ENCODE results near the gene EHMT1. TPM values are rescaled to one million over a fixed set of nuclear protein-coding genes. Genes with fewer than 3 reads are reported as not detected.

The EHMT1 gene
- total and polyA plus RNA-seq, 2 experiments from 2014 or later: 162 to 177 TPM

- TF ChIP-seq CREB1 (CRISPR knock-in tag; IDR thresholded peaks at IDR 0.05; ENCODE audit: low read depth): no peak
- Histone ChIP-seq H3K9me2 (ENCODE audit: insufficient read depth) (no peaks in the 10 kb centered on the region), H3F3A (replicated peaks; ENCODE audit: low read depth) (no peaks in the 10 kb centered on the region), H2AFZ (no peak overlapping the region), H3K27me3 (ENCODE audit: insufficient read depth) (no peaks in the 10 kb centered on the region), H4K20me1 (replicated peaks; ENCODE audit: insufficient read depth) (no peaks in the 10 kb centered on the region; the same call in none of the 2 replicates), H3K27ac (ENCODE audit: low read depth) (no peak overlapping the region), H3K4me1 (ENCODE audit: insufficient read depth) (no peaks in the 10 kb centered on the region), H3K4me2 (no peak overlapping the region), H3K79me2 (replicated peaks; ENCODE audit: insufficient read depth) (peaks cover 4% of the 10 kb centered on the region; the same call in 1 of the 2 replicates), H3K4me3 (no peak overlapping the region), H3K36me3 (ENCODE audit: insufficient read depth) (peaks cover 47% of the 10 kb centered on the region)
- Mint-ChIP-seq H3K4me1 (peaks cover 6% of the 10 kb centered on the region; the same call in 2 of the 3 replicates), H3K9me3 (peaks cover 2% of the 10 kb centered on the region; the same call in 1 of the 3 replicates), H3K27ac (no peak overlapping the region), H3K4me3 (no peak overlapping the region), H3K36me3 (ENCODE audit: low read depth) (peaks cover 72% of the 10 kb centered on the region), H3K27me3 (ENCODE audit: insufficient read depth, low read depth, poor library complexity) (peaks cover 7% of the 10 kb centered on the region)
- DNase-seq (ENCODE audit: low spot score): no peak
- no peak for ATAC-seq
These were observed 173.1 kb downstream of the EHMT1 start for GRCh38 chr9:137791947-137792346.

- ATAC-seq (no peak), DNase-seq (ENCODE audit: low spot score) (no peak)
- peaks cover 47% of the 10 kb centered on the region for H3K36me3 ChIP-seq (ENCODE audit: insufficient read depth)
- Mint-ChIP-seq H3K36me3 (ENCODE audit: low read depth) (peaks cover 81% of the 10 kb centered on the region), H3K4me3 (no peak overlapping the region), H3K4me1 (peaks cover under 1% of the 10 kb centered on the region; the same call in 1 of the 3 replicates), H3K27ac (peak overlapping the region; percentile 16; the same call in 1 of the 2 replicates), H3K27me3 (ENCODE audit: insufficient read depth, low read depth, poor library complexity) (peaks cover 7% of the 10 kb centered on the region), H3K9me3 (peaks cover under 1% of the 10 kb centered on the region; the same call in 1 of the 3 replicates)
- no peak for TF ChIP-seq CREB1 (CRISPR knock-in tag; IDR thresholded peaks at IDR 0.05; ENCODE audit: low read depth)
- TF ChIP-seq NANOG (IDR thresholded peaks at IDR 0.05; ENCODE audit: borderline replicate concordance): no peak
- no peak for TF ChIP-seq JUNB (IDR thresholded peaks at IDR 0.05; ENCODE audit: unreplicated experiment)
- no peak overlapping the region for H3K4me3 ChIP-seq
- no peaks in the 10 kb centered on the region for H3K9me2 ChIP-seq (ENCODE audit: insufficient read depth)
- no peak overlapping the region for H3K4me2 ChIP-seq
- no peak overlapping the region for H3K27ac ChIP-seq (ENCODE audit: low read depth)
- no peaks in the 10 kb centered on the region for H3K27me3 ChIP-seq (ENCODE audit: insufficient read depth)
- no peaks in the 10 kb centered on the region for H3K4me1 ChIP-seq (ENCODE audit: insufficient read depth)
- H3F3A ChIP-seq (replicated peaks; ENCODE audit: low read depth): no peaks in the 10 kb centered on the region
- H4K20me1 ChIP-seq (replicated peaks; ENCODE audit: insufficient read depth): no peaks in the 10 kb centered on the region; the same call in none of the 2 replicates
- peaks cover 4% of the 10 kb centered on the region; the same call in 1 of the 2 replicates for H3K79me2 ChIP-seq (replicated peaks; ENCODE audit: insufficient read depth)
- H2AFZ ChIP-seq: no peak overlapping the region
These were observed 174.5 kb downstream of the EHMT1 start for GRCh38 chr9:137793196-137793841.

- ATAC-seq (no peak), DNase-seq (ENCODE audit: low spot score) (no peak)
- H3F3A ChIP-seq (replicated peaks; ENCODE audit: low read depth): no peaks in the 10 kb centered on the region
- no peaks in the 10 kb centered on the region; the same call in none of the 2 replicates for H4K20me1 ChIP-seq (replicated peaks; ENCODE audit: insufficient read depth)
- no peaks in the 10 kb centered on the region for H3K79me2 ChIP-seq (replicated peaks; ENCODE audit: insufficient read depth)
- H3K4me2 ChIP-seq: no peak overlapping the region
- H3K27me3 ChIP-seq (ENCODE audit: insufficient read depth): no peaks in the 10 kb centered on the region
- Mint-ChIP-seq H3K27ac (no peak overlapping the region), H3K4me1 (no peaks in the 10 kb centered on the region), H3K9me3 (no peaks in the 10 kb centered on the region), H3K4me3 (no peak overlapping the region), H3K27me3 (ENCODE audit: insufficient read depth, low read depth, poor library complexity) (peaks cover 9% of the 10 kb centered on the region), H3K36me3 (ENCODE audit: low read depth) (peaks cover 93% of the 10 kb centered on the region)
- H3K4me3 ChIP-seq: no peak overlapping the region
- no peak overlapping the region for H2AFZ ChIP-seq
- H3K4me1 ChIP-seq (ENCODE audit: insufficient read depth): no peaks in the 10 kb centered on the region
- H3K36me3 ChIP-seq (ENCODE audit: insufficient read depth): peaks cover 47% of the 10 kb centered on the region
- no peaks in the 10 kb centered on the region for H3K9me2 ChIP-seq (ENCODE audit: insufficient read depth)
- no peak overlapping the region for H3K27ac ChIP-seq (ENCODE audit: low read depth)
- TF ChIP-seq REST (IDR thresholded peaks at IDR 0.05; ENCODE audit: unreplicated experiment) (no peak), ZNF331 (CRISPR knock-in tag; IDR thresholded peaks at IDR 0.05; ENCODE audit: low read depth) (no peak), JUNB (IDR thresholded peaks at IDR 0.05; ENCODE audit: unreplicated experiment) (no peak), EZH2 (IDR thresholded peaks at IDR 0.05; ENCODE audit: low read depth, unreplicated experiment) (no peak), POLR2AphosphoS5 (IDR thresholded peaks at IDR 0.05; ENCODE audit: low read depth) (no peak)
These were observed 176.4 kb downstream of the EHMT1 start for GRCh38 chr9:137795156-137795666.
